Left hindlimb (tissue), 1 donor: ENCODE data around the gene PRLR.
A peak's percentile ranks its signal among the peaks of the same experiment; 100 is the strongest.
"Not testable (repeated sequence)": the region's sequence is repeated elsewhere in the genome, so short reads cannot be mapped to it uniquely, and the experiment has no call there.

ENCODE experiments used
- DNase-seq: peaks from one replicate; pipeline ENCODE4 v3.0.0-alpha.2; 2018

Gene PRLR

GRCh38 chr5:35067985-35068384, 162.3 kb downstream of the PRLR start:
- DNase-seq, result no peak

DNA sequence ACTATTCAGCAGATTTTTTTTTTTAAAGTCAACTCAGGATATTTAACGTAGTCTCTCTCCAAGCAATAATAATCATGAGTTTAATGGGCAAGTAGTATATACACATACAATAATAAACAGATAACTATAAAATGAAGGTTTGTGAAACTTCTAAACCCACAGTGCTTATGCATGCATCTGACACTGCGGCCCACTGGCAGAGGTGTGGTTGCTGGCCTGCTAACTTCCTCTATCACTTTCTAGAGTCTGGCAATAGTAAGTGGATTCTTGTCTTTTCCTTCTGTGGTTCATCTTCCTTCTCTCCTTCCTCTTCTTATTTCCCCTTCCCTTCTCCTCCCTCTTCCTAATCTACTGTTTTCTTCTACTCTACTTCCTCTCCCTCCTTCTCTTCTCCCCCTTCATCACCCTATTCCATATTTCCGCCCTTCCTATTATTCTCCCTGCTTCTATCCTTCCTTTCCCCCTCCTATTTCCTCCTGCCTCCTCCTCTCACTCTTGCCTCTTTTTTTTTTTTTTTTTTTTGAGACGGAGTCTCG, 164.0 kb downstream of the PRLR start:
- no peak for DNase-seq

- DNase-seq, result no peak
Measured at GRCh38 chr5:35063414-35063813, 166.9 kb downstream of the PRLR start.

- DNase-seq, result no peak
Measured at GRCh38 chr5:35061211-35061770, 169.0 kb downstream of the PRLR start.

DNA sequence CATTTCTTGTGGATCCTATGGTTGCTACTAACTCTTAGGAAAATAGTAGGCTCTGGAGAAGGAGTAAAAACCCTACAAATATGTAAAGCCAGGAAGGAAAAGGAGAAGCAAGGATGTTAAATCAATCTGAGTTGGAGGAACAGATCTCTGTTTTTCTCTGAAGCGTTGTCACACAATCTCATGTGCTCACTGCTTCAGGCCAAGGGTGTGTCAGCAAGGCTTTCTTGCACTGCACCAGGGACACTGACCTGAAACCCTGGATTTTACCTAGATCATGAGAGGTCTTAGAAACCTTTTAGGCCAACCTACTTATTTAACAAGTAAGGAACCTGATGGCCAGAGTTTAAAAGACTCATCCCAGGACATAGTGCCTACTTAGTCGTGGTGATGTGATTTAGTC, 170.1 kb downstream of the PRLR start:
- no peak for DNase-seq

DNA sequence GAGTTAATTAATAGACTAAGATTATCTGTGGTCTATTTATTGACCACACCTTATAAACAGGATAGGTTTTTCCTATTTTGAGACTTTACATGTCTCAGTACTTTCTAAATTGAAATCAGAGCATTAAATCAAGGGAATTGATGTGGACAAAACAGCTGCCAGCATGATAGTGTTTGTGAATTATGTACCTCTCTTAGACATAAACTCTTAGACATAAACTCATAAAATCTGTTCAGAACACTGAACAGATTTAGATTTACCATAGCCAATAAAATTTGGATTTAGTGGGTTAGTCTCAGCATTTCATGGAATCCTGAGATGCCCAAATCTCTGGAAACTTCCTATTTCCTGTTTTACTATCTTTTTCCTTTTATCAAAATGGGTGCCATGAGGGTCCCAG, 171.0 kb downstream of the PRLR start:
- DNase-seq, result no peak

DNA sequence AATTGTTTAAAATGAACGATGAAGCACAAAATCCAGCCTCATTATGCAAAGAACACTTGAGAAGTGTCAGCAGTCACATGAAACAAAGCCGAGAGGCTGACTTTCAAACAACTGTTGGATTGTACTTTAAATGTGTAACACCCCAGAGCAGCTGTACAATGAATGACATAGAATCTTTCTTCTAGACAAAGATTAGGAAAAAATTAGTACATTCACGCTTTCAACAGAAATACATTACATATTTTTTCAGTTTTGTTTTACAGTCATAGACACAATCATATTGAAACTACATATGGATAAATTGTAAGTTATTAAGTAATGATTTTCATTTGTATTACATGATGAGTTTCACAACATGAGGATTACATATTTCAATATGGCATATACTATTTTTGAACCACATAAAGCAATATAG, 171.9 kb downstream of the PRLR start:
- no peak for DNase-seq

DNA sequence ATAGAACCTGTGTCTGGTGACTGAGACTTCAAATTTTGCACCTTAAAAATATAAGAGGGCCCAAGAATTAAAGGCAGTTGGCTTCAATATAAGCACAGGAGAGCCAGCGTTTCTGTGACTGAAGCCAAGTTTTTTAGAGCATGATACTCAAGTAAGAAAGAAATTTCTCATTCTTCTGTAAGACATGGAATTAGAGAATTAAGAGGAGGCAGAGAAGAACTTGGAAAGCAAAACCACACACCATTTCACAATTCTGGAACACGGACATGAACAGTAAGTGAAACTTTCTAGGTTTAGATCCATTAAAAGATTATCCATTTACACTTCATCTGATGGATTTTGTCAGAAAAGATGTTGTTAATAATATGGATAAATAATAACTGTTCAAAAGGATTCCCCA, 173.6 kb downstream of the PRLR start:
- DNase-seq, result no peak

GRCh38 chr5:35052838-35053237, 177.4 kb downstream of the PRLR start:
- no peak for DNase-seq

- DNase-seq, result no peak
Measured at GRCh38 chr5:35050541-35051126, 179.7 kb downstream of the PRLR start.

DNA sequence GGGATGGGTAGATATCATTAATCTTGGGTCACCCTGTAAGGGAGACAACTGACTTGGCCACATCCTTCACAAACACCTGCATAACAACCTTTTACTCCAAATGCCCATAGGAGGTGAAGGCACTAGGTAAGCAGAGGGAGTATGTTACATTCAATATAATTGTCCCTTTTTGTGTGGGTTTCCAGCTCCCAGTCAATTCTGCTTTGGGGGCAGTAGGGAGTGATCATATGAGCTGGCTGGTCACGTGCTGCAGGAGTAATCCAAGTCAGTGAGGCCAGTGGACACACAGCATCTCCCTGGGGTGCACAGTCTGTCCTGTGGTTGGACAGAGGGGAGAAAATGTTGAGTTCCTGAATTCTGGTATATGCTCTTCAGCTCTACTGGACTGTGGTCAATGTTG, 181.4 kb downstream of the PRLR start:
- DNase-seq, result no peak

DNA sequence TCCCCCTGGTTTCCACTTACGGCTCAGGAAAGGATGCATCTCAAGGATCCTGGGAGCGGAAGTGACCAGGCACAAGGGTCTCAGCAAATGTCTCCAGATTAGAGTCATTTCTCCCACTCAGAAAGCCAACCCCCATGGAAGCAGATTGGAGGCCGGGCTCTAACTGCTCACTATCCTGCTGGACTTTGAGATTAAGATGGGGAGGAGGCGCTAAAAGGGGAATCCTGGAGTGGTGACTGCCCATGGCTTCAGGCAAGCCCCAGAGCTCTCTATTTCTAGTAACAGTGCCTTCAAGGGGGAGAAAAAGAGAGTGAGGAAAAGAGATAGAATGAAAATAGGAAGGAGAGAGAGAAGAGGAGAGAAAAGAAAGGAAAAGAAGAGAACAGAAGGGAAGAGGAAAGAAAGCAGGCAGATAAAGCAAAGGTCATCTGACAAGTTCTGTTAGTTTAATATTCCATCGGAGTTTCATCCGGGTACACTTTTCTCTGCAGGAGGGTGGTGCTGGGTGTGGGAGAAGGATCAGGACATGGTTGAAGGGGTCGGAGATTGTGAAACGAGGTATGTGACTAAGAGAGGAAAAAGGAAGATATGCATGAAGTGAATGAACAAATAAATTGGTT, 182.4 kb downstream of the PRLR start, which contains the start of gene AGXT2:
Gene AGXT2 (minus strand): TSS at position 165 of the 620 bp plus-strand sequence. CDS start 57 bp downstream, at position 108.
- no peak for DNase-seq

GRCh38 chr5:35046774-35047173, 183.5 kb downstream of the PRLR start:
- no peak for DNase-seq

DNA sequence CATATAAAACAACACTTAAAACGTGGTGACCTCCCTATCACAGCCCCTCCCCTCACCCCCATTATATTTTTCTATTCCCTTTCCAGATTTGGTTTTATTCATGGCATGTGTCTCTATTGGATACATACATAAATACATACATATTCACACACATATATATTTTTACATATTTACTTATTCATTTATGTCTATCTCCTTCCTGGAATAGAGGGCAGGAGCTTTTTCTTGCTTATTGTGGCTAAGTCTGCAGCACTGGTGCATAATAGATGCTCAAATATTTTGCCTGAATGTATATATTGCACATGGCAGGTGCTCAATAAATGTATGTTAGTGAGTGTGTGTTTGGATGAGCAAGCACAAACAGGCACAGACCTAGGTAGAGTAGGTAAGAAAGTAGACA, 185.0 kb downstream of the PRLR start:
- DNase-seq, result no peak

DNA sequence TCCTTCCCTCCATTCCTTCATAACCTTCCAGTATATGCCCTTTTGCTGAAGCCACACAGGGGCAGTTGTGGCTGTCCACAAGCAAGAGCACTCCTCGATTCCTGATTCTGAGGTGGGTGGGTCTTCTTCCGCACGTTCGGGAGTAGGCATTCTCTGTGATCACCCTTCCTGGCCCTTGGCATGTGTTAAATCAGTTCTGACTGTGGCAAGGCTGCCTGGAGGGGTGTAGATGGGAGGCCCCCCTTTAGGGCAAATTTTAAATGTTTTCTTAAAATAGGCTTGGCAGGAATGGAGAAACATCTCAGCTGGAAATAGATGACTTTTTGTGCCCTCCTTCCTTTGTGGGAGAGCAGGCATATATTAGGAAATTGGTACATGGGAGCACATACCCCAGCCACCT, 185.6 kb downstream of the PRLR start:
- DNase-seq, result no peak

DNA sequence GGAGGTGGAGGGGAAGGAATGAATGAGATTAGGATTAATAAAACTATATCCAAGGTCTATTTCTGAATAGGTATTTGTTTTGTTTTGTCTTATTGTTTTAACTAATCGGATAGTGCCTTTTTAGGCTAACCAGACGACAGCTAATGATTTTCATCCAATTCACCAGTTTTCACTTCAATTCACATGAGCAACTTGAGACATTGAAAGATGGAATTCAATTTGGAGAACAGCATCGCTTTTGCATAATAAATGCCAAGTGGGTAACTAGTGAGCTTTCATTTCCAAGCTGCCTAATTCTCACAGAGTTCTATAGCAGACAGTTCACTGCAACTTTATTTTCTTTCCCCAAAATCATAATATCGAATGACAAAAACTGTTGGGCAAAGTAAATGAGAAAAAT, 187.5 kb downstream of the PRLR start:
- no peak for DNase-seq

GRCh38 chr5:35041261-35041660, 189.0 kb downstream of the PRLR start:
- peak; percentile 42 for DNase-seq

DNA sequence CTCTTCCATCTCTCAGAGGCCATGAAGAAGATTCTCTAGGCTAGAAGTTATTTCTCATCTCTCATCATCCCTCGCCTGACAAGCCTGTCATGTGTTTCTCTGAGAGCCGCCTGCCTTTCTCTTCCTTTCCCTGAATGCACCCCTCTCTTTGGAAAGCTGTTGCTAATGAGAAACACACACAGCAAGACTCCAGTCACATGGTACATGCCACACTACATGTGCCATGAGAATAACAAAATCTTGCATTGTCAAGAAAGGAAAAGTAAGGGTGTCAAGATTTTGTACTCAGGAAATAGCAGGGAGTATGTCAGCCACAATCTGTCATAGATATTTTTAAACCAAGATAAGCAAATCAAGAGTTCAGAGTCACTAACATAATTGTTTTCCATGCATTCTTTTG, 191.4 kb downstream of the PRLR start:
- no peak for DNase-seq

- no peak for DNase-seq
Measured at GRCh38 chr5:35036536-35036935, 193.8 kb downstream of the PRLR start.

GRCh38 chr5:35035929-35036328, 194.4 kb downstream of the PRLR start:
- DNase-seq, result not testable (repeated sequence)

- no peak for DNase-seq
Measured at GRCh38 chr5:35035271-35035670, 195.0 kb downstream of the PRLR start.

DNA sequence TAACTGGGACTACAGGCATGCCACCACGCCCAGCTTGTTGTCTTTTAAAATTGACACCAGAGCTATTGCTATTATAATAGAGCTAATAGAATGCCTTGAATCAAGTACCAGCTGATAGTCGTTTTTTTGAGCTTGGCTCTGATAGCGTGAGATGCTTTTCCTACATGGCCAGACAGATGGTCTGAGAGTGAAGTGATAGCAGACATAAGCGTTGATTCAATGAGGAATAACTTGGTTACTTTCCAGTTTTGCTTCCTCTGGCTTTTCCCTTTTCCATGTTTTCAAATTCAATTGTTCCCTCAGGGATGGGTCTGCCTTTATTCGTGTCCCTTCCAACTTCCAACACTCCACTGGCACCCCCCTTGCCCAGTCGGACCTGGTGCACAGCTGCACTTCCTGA, 197.9 kb downstream of the PRLR start:
- no peak for DNase-seq

DNA sequence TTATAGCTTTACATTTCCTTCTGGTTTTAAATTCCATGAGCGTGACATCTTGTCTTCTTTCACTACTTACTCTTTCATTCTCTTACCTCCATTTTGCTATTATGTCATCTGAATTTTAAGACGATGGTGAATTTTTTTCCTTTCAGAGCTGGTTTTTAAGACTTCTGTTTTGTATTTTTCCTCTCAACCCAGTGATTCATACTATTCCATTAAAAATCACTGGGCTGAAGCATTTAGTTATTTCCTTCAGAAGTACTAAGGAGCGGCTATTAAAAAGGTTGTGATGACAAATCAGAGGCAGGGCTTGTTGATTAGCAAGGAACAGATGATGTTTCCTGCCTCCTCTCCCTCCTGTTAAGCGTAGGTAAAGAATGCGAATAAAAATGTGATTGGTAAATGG, 199.0 kb downstream of the PRLR start:
- DNase-seq, result no peak

- no peak for DNase-seq
Measured at GRCh38 chr5:35030426-35031100, 199.7 kb downstream of the PRLR start.
